ENCODE measurements around the gene TYRO3.

- no peak for TF ChIP-seq POLR2A (IDR thresholded peaks at IDR 0.05)
- TF ChIP-seq CTCF (IDR thresholded peaks at IDR 0.05) = no peak
Measured at GRCh38 chr15:41578736-41579383, 19.8 kb downstream of the TYRO3 start.

Data from vagina (tissue), 2 donors.